Right lobe of liver (tissue), 6 donors: Measurements from ENCODE around the gene OPA1. TPM values are rescaled to one million over a fixed set of nuclear protein-coding genes. Genes with fewer than 3 reads are reported as not detected.

ENCODE experiments used
- ATAC-seq, 4 donors: fragments of 200-7000 bp; cut with Tn5 transposase; one replicate each; pipeline ENCODE4 v1.9.1; 2020; ENCODE audit warnings: mild to moderate bottlenecking in 4 of 4, moderate library complexity in 4 of 4
- DNase-seq, 3 donors: peaks; one replicate each; pipeline ENCODE4 v3.0.0-alpha.2; 2020
- H3K27ac ChIP-seq, 3 donors: fragments of 200-600 bp; one replicate each; pipeline ENCODE4 v1.8.0; 2022
- H3K27me3 ChIP-seq, 2 donors: fragments of 200-600 bp; one replicate each; pipeline ENCODE4 v1.8.0; 2022
- H3K36me3 ChIP-seq, 4 donors: fragments of 200-600 bp; sonication (generic) in 1 of 4; one replicate each; pipeline versions ENCODE4 v1.5.1 to v1.8.0; 2017 to 2022; ENCODE audit warnings: control low read depth in 1 of 4
- H3K4me1 ChIP-seq, 4 donors: fragments of 200-600 bp; sonication (generic) in 1 of 4; one replicate each; pipeline versions ENCODE4 v1.5.1 to v1.8.0; 2017 to 2022; ENCODE audit warnings: control low read depth in 1 of 4
- H3K4me3 ChIP-seq, 3 donors: fragments of 200-600 bp; one replicate each; pipeline ENCODE4 v1.8.0; 2022
- H3K9me3 ChIP-seq, 4 donors: fragments of 200-600 bp; sonication (generic) in 1 of 4; one replicate each; pipeline versions ENCODE4 v1.5.1 to v1.8.0; 2017 to 2022; ENCODE audit warnings: control low read depth in 1 of 4
- CTCF ChIP-seq, 4 donors: fragments of 200-600 bp in 3 of 4; fragments of 450-650 bp in 1 of 4; IDR thresholded peaks; one replicate each; pipeline versions ENCODE4 v1.5.1 to v1.8.0; 2016 to 2022; ENCODE audit warnings: antibody characterized with exemption in 4 of 4, mild to moderate bottlenecking in 2 of 4
- POLR2A ChIP-seq: fragments of 450-650 bp; IDR thresholded peaks from one replicate; pipeline ENCODE4 v1.6.1; 2017; ENCODE audit warnings: antibody characterized with exemption, mild to moderate bottlenecking
- WGBS: methylation state at CpG from one replicate; pipeline ENCODE4 v1.1.6; 2018; ENCODE audit warnings: low coverage, low lambda C conversion rate; ENCODE audit not compliant: insufficient coverage; ENCODE audit errors: missing lambda C conversion rate; 5-methylcytosine and 5-hydroxymethylcytosine counted together
- intact Hi-C, 2 donors: fragments of 100-400 bp; cut with DNase I; formaldehyde crosslinking; loops; one replicate each; pipeline versions ENCODE4 v1.11.2 to v1.14.1; 2022
- total RNA-seq, 6 experiments: library from RNA; depleted of rRNA in 2 of 6; stranded (reverse); fragments of >200 nt in 2 of 6; fragmentation: NEBNext Ultra II Directional in 3 of 6; extraction: Animal tissue kit (Norgen Biotek cat#: 25700) in 3 of 6; gene quantifications; one replicate each; pipeline versions ENCODE4 v1.1.0 to v1.2.4, GENCODE V29; 2016 to 2023
- donor health status: DM: no; HTN: yes; CAD: no.
- donor health status: DM: no; HTN: no; CAD: no.
- donor health status: DM: no; HTN: no; CAD: no.
- donor health status: DM: no; HTN: yes; CAD: no.
- donor health status: DM: no; HTN: yes; CAD: no.

Gene OPA1
- total RNA-seq, 6 experiments from 2014 or later: 29.2 to 45.5 (median 31.6) TPM

DNA sequence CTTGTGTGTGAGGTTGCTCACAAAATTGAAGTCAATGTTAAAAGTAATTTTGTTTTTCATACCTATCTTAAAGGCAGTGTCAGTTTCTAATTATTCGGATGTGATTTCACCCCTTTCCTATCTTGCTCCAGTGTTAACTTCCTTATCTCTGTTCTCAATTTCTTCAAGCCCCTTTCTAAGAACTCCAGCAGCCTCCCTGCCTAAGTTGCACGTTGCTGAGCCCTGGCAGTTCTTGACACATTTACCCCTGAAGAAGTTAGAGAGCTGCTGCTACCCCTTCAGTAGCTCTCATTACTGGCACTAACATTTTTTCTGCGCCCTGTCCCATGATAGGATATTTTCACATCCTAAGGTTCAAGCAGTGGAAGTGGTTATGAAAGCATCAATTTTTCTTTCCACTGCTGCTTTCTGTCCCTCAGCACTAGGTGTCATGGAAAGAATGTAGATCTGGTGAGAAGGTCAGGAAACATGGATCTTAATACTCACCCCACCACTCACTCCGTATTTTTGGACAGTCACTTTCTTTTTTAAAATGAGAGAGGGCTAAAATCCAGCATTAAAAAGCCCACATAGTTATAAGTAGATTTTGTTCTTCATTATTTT, 62.9 kb downstream of the OPA1 start:
- Histone ChIP-seq H3K9me3 (no peaks in the 10 kb centered on the region), H3K27me3 (no peaks in the 10 kb centered on the region), H3K4me3 (no peak overlapping the region), H3K36me3 (peaks cover 0 to 25% (median 4%) of the 10 kb centered on the region in 4 donors), H3K27ac (no peak overlapping the region), H3K4me1 (no peaks in the 10 kb centered on the region)
- 78% methylated on average over 4 of the region's 4 CpGs for WGBS
- DNase-seq (no peak), ATAC-seq (no peak)
- intact Hi-C loops: no loop called here
- TF ChIP-seq CTCF (IDR thresholded peaks at IDR 0.05) (no peak), POLR2A (no peak)

DNA sequence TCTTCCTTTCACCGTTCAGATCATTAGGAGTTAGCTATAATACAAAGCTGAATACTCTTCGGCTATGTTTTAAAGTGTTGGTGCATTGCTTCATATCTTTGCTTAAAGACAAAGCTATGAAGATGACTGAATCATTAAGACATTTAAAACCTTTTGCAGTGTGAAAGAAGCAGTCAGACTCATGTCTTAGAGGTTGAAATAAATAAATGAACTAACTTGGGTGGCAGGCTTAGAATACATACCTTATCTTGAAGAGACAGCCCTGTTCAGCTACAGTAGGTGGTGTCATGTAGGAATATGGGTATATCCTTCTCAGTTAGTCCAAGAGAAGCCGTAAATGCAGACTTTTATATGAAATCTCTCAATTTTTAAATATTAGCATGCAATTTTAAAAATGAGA, 63.4 kb downstream of the OPA1 start:
- 93% methylated on average over 3 of the region's 3 CpGs for WGBS

GRCh38 chr3:193656878-193657282, 63.9 kb downstream of the OPA1 start:
- H3K36me3 ChIP-seq: peaks cover 0 to 25% (median 4%) of the 10 kb centered on the region in 4 donors
- 84% methylated on average over 6 of the region's 6 CpGs for WGBS
- peaks cover 0 to 1% (median 0%) of the 10 kb centered on the region in 4 donors for H3K4me1 ChIP-seq
- H3K27ac ChIP-seq: no peak overlapping the region
- ATAC-seq (no peak), DNase-seq (no peak)
- intact Hi-C loops: no loop called here
- no peak for TF ChIP-seq POLR2A
- TF ChIP-seq CTCF (IDR thresholded peaks at IDR 0.05): no peak
- no peaks in the 10 kb centered on the region for H3K27me3 ChIP-seq
- no peaks in the 10 kb centered on the region for H3K9me3 ChIP-seq
- H3K4me3 ChIP-seq: no peak overlapping the region

More for the DNA sequence above, 63.4 kb downstream of the OPA1 start:
- Histone ChIP-seq H3K4me3 (no peak overlapping the region), H3K36me3 (peaks cover 0 to 25% (median 4%) of the 10 kb centered on the region in 4 donors), H3K27ac (no peak overlapping the region), H3K9me3 (no peaks in the 10 kb centered on the region), H3K4me1 (no peaks in the 10 kb centered on the region), H3K27me3 (no peaks in the 10 kb centered on the region)
- intact Hi-C loops: no loop called here
- DNase-seq: no peak
- ATAC-seq: no peak
- TF ChIP-seq CTCF (IDR thresholded peaks at IDR 0.05): no peak
- no peak for TF ChIP-seq POLR2A

GRCh38 chr3:193660171-193660570, 67.2 kb downstream of the OPA1 start:
- DNase-seq (no peak), ATAC-seq (no peak)
- TF ChIP-seq POLR2A (no peak), CTCF (IDR thresholded peaks at IDR 0.05) (no peak)
- Histone ChIP-seq H3K27me3 (no peaks in the 10 kb centered on the region), H3K27ac (no peak overlapping the region), H3K9me3 (no peaks in the 10 kb centered on the region), H3K36me3 (peaks cover 0 to 25% (median 4%) of the 10 kb centered on the region in 4 donors), H3K4me3 (no peak overlapping the region), H3K4me1 (peaks cover 0 to 20% (median 7%) of the 10 kb centered on the region in 4 donors)
- 100% methylated on average over 1 of the region's 1 CpG for WGBS
- intact Hi-C loops: no loop called here
